HEK293T (cell line): ENCODE measurements around the gene PCAT7.

Source experiments
- FOXK2 ChIP-seq: fragments of 450-650 bp; IDR thresholded peaks from 2 replicates; pipeline ENCODE4 v1.6.1; 2016; ENCODE audit warnings: mild to moderate bottlenecking
- FOXM1 ChIP-seq: fragments of 450-650 bp; IDR thresholded peaks from 2 replicates; pipeline ENCODE4 v1.6.1; 2017; ENCODE audit warnings: mild to moderate bottlenecking, borderline replicate concordance
- NFRKB ChIP-seq: fragments of 450-650 bp; IDR thresholded peaks from 2 replicates; pipeline ENCODE4 v1.6.1; 2016; ENCODE audit warnings: mild to moderate bottlenecking, moderate library complexity
- PKNOX1 ChIP-seq: fragments of 450-650 bp; IDR thresholded peaks from 2 replicates; pipeline ENCODE4 v1.6.1; 2016

GRCh38 chr9:94607423-94607691 lies 52.5 kb downstream of the PCAT7 start:
- TF ChIP-seq FOXK2 (no peak), NFRKB (no peak), PKNOX1 (no peak), FOXM1 (no peak)
